ENCODE measurements around the gene YDJC.

DNA sequence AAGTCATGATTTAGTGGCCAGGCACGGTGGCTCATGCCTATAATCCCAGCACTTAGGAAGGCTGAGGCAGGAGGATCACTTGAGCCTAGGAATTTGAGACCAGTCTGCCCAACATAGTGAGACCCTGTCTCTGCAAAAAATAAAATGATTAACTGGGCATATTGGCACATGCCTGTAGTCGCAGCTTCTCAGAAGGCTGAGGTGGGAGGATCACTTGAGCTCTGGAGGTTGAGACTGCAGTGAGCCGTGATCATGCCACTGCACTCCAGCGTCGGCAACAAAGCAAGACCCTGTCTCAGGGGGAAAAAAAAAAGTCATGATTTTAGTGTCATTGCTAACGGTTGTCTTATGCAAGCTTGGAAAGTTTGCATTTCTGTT lies 50.4 kb downstream of the YDJC start:
- TF ChIP-seq, protein P1, sequence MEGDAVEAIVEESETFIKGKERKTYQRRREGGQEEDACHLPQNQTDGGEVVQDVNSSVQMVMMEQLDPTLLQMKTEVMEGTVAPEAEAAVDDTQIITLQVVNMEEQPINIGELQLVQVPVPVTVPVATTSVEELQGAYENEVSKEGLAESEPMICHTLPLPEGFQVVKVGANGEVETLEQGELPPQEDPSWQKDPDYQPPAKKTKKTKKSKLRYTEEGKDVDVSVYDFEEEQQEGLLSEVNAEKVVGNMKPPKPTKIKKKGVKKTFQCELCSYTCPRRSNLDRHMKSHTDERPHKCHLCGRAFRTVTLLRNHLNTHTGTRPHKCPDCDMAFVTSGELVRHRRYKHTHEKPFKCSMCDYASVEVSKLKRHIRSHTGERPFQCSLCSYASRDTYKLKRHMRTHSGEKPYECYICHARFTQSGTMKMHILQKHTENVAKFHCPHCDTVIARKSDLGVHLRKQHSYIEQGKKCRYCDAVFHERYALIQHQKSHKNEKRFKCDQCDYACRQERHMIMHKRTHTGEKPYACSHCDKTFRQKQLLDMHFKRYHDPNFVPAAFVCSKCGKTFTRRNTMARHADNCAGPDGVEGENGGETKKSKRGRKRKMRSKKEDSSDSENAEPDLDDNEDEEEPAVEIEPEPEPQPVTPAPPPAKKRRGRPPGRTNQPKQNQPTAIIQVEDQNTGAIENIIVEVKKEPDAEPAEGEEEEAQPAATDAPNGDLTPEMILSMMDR (IDR thresholded peaks at IDR 0.05; ENCODE audit: insufficient read depth, low read depth, low read length): no peak
- TF ChIP-seq EZH2 (IDR thresholded peaks at IDR 0.05; ENCODE audit: insufficient read depth, low read length): no peak
